HG02588 (cell line): ENCODE measurements around the gene MLEC.

ENCODE experiments used
- ATAC-seq: cut with Tn5 transposase; IDR thresholded peaks from one replicate; pipeline ENCODE4 v1.9.1; 2021; ENCODE audit warnings: mild to moderate bottlenecking, moderate library complexity; ENCODE audit not compliant: unreplicated experiment

The MLEC gene, protein sequence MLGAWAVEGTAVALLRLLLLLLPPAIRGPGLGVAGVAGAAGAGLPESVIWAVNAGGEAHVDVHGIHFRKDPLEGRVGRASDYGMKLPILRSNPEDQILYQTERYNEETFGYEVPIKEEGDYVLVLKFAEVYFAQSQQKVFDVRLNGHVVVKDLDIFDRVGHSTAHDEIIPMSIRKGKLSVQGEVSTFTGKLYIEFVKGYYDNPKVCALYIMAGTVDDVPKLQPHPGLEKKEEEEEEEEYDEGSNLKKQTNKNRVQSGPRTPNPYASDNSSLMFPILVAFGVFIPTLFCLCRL

DNA sequence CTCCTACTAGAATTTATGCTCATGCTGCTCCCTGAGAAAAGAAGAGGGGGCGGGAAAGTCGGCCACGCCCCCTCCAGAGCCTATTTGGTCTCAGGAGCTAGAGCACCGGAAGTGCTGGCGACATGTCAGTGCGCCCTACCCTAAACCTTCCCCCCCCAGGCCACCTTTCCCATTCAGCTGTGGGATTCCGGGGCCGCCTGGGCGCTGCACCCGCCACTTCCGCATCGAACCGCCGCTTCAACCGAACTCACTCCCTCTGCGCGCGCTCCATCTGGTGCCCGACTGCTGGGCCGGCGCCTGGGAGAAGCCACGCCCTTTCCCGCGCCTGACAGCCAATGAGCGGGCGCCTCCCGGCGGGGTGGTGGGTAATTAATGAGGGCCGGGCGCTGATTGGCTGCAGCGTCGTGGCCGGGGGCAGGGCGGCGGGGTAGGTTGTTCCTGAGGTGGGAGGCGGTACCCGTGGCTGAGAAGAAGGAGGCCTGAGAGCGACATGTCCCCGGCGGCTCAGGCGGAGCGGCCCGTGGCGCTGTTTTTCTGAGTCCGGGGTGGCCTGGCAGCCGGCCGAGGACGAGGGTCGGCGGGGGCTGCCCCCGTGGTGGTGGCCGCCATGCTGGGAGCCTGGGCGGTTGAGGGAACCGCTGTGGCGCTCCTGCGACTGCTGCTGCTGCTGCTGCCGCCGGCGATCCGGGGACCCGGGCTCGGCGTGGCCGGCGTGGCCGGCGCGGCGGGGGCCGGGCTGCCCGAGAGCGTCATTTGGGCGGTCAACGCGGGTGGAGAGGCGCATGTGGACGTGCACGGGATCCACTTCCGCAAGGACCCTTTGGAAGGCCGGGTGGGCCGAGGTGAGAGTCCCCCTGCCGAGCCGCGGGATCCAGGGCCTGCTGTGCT lies at the start of gene MLEC:
Gene MLEC (plus strand): TSS at position 460 of the 888 bp plus-strand sequence. CDS start 148 bp downstream, at position 608.
- peak; percentile 75 for ATAC-seq

DNA sequence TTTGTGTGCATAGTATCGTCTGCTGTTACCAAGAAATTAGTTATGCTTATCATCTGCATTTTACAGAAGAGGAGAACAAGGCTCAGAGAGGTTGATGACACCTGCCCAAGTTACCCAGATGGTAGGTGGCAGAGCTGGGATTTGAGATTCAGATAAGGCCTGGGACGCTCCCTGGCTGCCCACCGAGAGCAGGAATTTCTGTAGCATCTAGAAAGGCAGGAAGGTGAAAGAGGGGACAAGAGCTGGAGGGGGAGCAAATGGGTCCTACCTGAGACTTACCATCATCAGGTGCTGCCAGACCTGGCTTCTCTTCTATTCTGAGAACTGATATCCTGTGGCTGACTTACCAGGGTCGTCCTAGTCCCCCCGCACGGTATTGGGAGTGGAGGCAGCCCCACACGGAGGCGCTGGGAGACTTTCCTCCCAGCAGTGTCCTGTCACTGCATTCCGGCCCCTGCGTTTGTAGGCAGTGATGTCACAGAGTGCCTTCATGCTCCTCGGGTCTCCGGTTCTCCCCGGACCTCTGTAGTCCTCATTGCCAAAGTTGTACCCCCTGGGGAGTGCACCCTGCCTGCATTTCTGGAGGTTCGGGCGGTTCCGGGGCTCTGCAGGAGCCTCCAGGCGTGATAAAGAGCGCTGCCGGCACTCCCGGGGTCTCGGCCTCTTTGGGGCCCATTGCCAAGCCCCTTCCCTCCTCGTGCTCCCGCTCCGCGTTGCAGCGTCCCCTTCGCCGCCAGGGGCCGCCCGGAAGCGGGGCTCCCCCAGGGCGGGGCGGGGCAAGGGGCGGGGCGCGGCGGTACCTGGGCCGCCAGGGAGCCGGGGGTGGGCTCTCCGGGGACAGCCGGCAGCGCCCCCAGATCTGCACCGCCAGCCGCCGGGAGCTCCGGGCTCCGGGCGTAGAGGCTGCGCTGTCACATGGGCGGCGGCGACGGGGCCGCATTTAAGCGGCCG lies 46.9 kb upstream of the MLEC start, which contains the start of gene CABP1:
Gene CABP1 (plus strand): TSS at position 856 of the 951 bp plus-strand sequence. CDS start 60 bp downstream, at position 916.
- peak; percentile 72 for ATAC-seq

DNA sequence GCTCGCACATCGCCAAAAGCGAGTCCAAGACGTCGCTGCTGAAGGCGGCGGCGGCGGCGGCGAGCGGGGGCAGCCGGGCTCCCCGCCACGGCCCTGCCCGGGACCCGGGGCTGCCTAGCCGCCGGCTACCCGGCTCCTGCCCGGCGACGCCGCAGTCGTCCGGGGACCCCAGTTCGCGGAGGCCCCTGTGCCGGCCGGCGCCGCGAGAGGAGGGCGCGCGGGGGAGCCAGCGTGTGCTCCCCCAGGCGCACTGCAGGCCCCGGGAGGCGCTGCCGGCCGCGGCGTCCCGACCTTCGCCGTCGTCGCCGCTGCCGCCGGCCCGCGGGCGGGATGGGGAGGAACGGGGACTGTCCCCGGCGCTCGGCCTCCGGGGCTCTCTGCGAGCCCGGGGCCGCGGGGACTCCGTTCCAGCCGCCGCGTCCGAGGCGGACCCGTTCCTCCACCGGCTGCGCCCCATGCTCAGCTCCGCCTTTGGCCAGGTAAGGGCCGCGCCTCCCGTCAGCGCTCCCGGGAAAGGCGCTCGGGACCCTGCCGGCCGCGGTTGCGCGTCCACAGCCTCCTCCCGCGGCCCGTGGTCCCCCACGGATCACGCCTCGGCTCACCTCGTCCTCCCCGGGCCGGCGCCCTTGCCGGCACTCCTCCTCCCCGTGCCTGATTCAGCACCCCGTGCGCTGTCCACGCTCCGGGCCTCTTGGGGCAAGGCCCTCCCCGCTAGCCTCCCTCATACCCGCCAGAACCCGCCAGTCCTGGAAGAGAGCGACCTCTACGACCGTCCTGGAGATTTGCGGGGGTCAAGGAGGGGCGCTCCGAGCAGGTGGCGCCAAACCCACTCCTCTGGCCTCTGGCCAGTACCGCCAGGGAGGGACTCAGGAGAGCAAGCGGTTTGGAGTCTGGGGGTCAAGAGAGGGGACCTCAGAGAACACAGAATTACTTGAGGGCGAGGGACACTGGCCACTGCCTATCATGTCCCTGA lies 45.8 kb upstream of the MLEC start:
- peak; percentile 34 for ATAC-seq

DNA sequence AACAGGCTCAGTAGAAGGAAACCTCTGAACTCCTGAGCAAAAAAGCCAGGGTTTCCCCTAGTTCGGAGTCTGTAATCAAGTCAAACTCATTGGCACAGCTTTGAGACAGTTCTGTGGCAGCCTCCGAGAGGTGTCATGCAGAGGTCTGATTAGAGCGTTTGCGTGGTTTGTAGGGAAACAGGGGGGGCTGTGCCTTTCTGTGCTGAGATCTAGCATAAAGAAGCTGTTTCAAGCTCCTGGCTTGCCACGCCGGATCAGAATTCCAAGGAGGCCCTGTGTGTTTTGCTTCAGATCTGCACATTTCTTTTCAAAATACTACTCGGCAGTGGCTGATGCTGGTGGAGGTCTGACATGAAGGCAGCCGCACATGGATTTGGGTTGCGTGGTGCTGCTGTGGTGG lies 44.8 kb upstream of the MLEC start:
- no peak for ATAC-seq

DNA sequence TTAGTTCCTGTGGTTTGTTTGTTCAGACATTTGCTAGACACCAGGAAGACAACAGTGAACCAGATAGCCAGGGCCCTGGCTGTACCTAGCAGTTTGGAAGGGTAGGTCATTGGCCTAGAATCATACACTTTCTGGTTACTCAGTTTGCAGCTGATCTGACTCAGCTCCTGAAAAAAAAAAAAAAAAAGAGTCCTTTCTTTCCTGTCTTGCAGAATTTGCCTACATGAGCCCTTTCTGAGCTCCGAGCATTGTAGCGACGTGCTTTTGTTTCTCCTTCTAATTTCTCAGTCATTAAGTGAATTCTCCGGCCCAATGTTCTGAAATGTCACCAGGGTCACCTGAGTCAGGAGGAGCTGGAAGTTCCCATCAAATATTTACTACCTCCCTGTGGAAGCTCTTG lies 44.1 kb upstream of the MLEC start:
- ATAC-seq = no peak

DNA sequence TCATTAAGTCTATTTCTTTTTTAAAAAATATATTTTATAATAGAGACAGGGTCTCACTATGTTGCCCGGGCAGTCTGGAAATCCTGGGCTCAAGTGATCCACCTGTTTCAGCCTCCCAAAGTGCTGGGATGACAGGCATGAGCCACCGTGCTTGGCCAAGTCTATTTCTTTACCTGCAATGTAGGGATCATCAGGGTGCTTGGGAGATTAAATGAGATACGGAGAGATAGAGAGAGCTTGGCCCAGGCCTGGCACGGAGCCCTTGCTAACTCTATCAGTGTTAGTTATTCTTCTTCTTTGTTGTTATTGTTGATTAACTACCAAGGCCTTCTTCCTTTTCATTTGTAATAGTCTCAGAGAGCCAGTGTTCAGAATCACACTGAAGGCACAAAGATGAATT lies 43.4 kb upstream of the MLEC start:
- no peak for ATAC-seq

DNA sequence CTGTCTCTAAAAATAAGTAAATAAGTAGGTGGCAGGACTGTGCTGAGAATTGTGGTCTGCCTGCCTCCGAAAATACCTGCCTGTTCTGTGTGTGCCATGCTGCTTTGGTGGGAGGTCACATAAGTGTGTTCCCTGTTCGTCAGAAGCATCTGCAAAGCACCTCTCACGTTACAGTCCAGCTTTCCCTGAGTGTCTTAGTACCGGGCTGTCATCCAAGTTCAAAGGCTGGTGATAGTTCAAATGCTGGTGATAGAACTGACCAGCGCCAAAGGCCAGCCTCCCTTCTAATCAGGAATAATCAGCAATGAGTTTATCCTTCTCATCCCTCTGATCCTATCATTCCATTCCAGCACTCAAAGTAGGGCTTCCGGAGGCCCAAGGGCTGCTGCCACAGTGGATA lies 40.9 kb upstream of the MLEC start:
- ATAC-seq = no peak

DNA sequence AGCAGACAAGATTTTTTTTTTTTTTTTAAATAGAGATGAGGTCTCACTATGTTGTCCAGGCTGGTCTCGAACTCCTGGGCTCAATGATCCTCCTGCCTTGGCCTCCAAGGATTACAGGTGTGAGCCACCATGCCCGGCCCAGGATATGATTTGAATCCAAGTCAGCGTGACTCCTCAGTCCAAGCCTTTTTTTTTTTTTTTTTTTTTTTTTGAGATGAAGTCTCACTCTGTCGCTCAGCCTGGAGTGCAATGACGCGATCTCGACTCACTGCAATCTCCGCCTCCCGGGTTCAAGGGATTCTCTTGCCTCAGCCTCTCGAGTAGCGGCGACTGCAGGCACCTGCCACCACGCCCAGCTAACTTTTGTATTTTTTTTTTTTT lies 39.6 kb upstream of the MLEC start:
- no peak for ATAC-seq

DNA sequence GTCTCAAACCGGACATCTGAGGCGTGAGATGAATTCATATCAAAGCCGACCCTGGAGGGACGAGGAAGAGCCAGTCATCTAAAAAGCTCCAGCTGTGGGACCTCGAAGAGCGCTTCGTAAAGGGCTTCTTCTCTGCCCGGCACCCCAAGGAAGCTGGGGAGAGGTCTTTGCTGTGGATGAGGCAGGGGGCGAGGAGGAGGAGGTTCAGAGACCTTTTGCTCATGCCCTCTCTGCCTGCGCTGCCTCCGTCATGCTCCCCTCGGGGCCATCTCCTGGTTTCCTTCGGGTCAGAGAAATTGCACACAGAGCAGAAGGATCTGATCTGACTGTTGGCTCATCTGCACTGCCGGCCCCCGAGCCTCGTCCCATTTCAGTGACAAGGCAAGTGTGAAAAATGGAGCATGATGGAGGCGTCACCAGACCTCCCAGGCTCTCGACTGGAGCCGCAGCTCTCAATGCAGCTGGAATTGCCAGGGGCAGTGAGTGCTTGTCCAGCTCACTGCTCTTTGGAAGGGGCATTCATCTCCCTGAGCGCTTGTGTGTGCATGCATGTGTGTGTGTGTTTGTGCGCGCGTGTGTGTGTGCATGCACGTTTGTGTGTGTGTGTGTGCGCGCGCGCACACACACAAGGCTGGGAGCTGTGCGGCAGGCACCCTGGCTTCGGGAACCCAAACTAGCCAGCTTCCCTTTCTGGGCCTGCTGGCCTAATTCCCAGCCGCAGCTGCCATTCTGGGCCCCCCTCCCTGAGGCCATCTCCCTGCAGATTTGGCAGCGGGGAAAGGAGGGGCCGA lies 37.3 kb upstream of the MLEC start:
- ATAC-seq = no peak

DNA sequence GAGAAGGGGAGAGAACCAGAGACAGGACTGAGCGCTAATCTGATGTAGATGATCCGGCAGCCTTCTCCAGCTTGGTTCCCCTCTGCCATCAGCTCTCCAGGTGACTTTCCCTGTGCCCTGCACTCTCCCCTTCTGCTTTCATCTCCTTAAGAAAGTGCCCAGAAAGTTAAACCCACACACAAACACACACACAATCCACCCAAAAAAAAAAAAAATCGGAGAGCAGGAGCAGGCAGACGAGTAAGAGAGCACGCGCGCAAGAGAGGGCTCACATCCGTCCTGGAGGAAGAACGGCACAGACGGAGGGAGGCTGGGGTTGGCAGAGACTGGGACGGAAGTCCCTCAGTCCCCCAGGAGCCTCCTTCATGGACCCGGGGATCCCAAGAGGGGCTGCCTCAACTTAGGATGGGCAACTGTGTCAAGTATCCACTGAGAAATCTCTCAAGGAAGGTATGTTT lies 36.7 kb upstream of the MLEC start:
- no peak for ATAC-seq

DNA sequence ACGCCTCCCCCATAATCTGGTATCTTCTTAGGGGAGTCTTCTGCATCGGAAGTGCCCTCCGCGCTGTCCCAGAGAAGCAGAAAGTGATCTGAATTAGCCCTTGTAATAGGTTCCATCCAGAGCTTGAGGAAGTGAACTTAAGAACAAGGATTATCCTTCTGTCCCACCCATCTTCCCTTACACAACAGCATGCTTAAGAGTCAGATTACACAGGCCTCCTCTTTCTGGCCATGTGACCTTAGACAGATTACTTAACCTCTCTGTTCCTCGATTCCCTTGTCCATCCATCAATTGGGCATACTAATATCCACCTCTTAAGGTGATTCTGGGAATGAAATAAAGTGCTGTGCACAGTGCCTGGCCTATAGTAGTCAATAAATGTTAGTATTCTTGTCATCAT lies 35.1 kb upstream of the MLEC start:
- ATAC-seq = no peak

DNA sequence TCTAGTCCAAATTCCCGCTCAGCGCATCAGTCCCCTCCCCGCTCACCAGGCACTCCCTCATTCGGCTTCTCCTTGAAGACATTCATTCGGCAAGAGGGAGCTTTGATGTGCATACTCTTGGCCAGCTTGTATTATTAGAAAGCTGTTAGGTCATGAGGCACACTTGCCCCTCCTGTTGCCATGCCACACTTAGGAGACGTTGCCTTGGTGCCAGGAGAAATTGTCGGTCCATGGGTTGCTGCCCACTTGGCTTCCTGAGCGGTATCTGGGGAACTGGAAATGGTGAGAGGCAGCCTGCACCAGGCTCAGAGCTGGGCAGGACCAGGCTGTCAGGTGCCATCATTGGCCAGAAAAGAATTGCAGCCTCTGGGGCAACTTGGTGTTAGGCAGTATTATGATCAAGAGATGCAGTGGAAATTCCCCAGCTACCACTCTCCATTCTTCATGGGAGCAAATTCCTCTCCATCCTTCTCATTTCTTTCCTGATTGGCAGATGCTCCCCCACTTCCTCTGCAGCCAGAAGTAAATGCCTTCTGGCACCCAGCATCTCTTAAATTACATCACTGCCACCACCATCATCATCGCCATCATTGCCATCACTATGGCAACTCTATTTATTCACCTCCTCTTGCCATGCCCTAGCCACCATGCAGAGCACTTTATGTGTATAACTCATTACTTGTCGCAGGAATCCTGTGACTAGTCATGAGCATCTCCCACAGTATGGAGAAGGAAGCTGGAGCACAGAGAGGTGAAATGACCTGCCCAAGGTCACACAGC lies 34.1 kb upstream of the MLEC start:
- ATAC-seq = no peak

DNA sequence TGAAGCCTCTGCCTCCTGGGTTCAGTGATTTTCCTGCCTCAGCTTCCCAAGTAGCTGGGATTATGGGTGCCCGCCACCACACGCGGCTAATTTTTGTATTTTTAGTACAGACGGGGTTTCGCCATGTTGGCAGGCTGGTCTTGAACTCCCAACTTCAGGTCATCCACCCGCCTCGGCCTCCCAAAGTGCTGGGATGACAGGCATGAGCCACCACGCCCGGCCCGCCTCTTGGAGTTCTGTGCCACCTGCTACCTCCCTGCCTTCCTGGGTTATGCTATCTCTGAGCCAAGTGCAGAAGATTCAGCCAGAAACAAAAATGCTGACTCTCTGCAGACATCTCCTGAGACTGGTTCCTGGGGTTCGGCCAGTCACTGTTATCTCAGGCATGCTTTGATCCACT lies 33.3 kb upstream of the MLEC start:
- ATAC-seq = no peak

DNA sequence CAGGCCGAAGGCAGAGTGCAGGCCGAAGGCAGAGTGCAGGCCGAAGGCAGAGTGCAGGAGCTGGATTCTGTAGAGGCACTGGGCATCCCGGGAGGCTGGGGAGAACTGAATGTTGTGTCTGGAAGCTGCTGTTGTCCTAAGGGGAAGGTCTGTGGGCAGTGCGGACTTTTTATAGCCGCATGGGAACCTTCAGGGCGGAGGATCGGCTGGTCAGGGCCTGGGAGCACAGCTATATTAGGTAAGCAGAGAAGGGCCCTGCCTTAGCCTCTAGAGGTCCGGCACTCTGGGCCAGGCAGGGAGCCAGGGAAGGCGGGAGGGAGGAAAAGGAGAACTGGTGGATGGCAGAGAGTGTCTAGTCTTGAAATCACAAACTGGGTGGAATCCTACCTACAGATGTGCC lies 32.3 kb upstream of the MLEC start:
- no peak for ATAC-seq

DNA sequence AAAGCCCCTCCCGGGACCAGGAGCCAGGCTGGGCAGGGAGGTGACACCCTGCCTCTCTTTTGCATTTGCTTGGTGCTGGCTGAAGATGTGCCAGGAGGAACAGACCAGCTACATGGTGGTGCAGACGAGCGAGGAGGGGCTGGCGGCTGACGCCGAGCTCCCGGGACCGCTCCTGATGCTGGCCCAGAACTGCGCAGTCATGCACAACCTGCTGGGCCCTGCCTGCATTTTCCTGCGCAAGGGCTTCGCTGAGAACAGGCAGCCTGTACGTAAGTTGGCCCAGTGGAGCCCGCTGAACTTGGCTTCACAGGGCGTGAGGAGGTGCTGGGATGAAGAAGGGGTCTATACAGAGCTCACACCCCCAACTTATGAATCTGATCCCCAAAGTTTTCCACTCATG lies 30.9 kb upstream of the MLEC start:
- ATAC-seq = no peak

DNA sequence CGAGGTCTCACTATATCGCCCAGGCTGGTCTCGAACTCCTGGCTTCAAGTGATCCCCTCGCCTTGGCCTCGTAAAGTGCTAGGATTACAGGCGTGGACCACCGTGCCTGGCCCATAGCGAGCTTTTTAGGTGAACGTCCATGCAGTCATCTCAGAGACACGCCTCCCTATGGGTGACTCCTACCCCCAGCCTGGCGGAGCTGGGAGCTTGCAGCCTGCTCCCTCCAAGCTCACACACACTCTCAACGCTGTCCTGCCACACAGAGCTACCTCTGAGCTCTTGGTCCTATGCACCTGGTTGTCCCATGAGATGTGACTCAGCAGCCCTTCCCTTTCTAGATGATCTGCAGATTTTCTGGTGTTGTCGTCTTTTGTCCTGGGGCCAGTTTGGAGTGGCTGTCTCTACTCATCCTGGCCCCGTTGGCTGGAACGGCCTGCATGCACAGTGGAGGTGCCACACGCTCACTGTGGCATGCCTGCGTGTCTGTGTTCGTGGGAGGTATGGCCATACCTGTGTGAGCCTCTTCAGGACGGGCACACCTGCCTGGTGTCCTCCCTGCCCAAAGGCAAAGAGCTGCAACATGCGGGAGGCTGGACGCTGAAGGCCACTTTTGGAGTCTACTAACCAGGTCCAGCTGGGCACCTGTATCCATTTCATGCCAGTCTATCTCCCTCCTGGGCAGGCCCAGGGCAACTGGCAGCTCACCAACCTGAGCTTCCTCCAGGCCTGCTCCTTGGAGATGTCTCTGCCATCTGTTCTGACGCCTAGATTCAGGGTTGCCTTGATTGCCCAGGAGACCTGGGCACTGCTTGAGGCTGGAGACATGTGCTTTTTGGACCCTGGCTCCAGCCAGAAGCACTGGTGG lies 28.4 kb upstream of the MLEC start:
- ATAC-seq = no peak

DNA sequence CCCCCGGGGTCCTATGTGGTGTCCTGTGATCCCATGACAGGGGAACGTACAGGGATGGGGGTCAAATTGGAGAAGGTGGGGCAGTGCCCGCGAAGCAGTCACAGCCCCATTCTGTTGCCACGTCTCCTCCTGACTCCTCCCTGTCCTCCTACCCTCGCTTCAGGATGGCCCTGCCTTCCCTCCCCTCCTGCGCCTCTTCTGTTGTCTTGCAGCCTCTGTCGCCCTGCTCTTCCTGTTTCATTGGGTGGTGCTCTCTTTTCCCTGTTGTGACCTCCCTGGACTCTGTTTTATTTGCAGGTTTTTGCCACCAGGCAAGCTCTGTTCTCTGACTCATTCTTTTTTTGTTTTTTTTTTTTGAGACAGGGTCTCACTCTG lies 27.8 kb upstream of the MLEC start:
- ATAC-seq = no peak
